ENCODE measurements around the gene LIPM.

DNA sequence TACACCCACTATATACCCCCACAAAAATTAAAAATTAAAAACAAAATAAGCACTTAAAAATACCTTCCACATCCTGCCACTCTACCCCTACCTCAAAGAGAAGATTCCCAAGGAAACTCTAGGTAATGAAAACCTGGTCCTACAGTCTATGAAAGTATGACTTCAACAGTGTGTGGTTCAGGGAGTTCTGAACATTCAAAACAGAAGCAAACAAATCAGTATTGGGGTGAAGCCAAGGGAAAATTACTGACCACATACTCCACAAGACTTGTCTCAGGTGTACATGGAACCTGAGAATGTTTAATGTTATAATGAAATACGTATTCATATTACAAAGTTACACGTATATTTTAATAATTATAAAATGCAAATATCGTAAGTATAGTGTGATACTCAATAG lies 20.3 kb upstream of the LIPM start:
- TF ChIP-seq, protein P1, sequence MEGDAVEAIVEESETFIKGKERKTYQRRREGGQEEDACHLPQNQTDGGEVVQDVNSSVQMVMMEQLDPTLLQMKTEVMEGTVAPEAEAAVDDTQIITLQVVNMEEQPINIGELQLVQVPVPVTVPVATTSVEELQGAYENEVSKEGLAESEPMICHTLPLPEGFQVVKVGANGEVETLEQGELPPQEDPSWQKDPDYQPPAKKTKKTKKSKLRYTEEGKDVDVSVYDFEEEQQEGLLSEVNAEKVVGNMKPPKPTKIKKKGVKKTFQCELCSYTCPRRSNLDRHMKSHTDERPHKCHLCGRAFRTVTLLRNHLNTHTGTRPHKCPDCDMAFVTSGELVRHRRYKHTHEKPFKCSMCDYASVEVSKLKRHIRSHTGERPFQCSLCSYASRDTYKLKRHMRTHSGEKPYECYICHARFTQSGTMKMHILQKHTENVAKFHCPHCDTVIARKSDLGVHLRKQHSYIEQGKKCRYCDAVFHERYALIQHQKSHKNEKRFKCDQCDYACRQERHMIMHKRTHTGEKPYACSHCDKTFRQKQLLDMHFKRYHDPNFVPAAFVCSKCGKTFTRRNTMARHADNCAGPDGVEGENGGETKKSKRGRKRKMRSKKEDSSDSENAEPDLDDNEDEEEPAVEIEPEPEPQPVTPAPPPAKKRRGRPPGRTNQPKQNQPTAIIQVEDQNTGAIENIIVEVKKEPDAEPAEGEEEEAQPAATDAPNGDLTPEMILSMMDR (IDR thresholded peaks at IDR 0.05 in 8 of 11, conservative IDR thresholded peaks at IDR 0.05 in 3 of 11): no peak
- TF ChIP-seq POLR2A (IDR thresholded peaks at IDR 0.05) (no peak), POLR2AphosphoS5 (IDR thresholded peaks at IDR 0.05) (no peak)
